HL-60/S4 treated with phorbol 12-myristate 13-acetate at 8.2 ng/mL for 4 days and 3 days (cell line): ENCODE results near the gene FBXO22.
"Not testable (repeated sequence)": the region's sequence is repeated elsewhere in the genome, so short reads cannot be mapped to it uniquely, and the experiment has no call there.

Experiments
- in situ Hi-C: fragments of 300-500 bp; cut with MboI; formaldehyde crosslinking; loops from 2 replicates; pipeline ENCODE4 v1.15.0; 2022; ENCODE audit warnings: low sequenced_read_pairs

FBXO22 gene

DNA sequence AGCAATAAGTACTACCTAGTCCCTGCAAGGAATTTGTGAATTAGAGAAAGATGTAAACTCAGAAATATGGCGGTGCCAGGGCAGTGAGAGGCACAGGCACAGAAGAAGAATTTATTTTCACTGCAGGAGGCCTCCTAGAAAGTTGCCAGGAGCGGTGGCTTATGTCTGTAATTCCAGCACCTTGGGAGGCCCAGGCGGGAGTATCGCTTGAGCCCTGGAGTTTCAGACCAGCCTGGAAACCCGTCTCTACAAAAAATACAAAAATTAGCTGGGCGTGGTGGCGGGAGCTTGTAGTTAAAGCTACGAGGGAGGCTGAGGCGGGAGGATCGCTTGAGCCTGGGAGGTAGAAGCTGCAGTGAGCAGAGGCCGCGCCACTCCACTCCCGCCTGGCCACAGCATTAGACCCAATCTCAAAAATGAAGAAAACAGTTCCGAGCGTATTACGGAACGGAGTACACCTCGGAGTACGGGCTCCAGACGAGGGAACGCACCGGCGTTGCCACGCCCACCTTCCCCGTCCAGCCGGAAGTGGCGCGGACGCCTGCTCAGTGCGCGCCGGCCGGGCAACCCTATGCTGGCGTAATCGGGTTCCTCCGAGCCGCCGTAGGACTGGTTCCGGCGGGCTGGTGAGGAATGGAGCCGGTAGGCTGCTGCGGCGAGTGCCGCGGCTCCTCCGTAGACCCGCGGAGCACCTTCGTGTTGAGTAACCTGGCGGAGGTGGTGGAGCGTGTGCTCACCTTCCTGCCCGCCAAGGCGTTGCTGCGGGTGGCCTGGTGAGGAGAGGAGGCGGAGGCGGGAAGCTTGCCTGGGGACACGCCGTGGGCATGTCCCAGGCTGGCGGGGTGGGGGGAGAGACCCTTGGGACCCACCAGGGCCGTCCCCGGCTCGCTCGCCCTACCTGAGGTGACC, at the start of gene FBXO22:
FBXO22 (plus strand) TSS at position 548 of the 909 bp plus-strand sequence; CDS start at position 634, 86 bp downstream.
- in situ Hi-C loops = no loop called here

DNA sequence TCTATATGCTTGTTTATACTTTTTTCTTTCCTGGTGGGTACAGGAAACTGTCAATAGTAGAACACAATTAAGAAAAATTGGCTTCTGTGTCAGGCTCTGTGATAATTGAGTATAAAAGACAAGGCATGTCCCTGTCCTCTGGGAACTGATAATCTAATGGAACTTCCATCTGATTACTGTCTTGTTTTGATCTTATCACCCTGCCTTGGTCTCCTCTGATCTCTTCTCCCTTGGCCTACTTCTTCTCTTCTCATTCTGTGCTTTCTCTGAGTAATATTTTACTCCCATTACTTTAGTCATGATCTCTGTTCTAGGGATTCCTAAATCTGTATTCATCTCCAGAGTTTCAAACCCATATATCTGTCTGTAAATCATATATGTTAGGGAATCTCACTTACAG, 45.8 kb upstream of the FBXO22 start:
- in situ Hi-C loops = no loop called here

- in situ Hi-C loops = no loop called here
Observed at GRCh38 chr15:75861750-75862402, 41.8 kb upstream of the FBXO22 start.

GRCh38 chr15:75862796-75863195, 40.9 kb upstream of the FBXO22 start:
- in situ Hi-C loops = no loop called here

GRCh38 chr15:75864213-75865059, 39.2 kb upstream of the FBXO22 start:
- in situ Hi-C loops = no loop called here

GRCh38 chr15:75866045-75866444, 37.6 kb upstream of the FBXO22 start:
- in situ Hi-C loops = not testable (repeated sequence)

DNA sequence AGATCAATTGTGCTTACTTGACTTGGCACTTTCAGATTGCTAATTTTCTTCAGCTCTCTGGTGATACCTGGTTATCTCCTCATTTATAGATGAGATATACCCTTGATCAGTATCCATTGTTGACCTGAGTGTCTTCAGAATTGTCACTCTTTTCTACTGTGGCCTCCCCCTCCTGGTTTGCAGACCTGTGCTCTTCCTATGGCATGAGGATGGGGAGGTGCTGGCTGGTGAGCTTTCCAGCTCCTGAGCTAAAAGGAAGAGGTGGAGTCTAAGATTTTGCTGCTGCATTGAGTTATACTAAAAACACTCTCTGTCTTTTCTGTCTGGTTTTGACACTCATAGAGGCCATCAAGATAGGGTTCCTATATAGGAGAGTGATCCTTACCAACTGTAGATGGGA, 36.8 kb upstream of the FBXO22 start:
- in situ Hi-C loops = no loop called here

DNA sequence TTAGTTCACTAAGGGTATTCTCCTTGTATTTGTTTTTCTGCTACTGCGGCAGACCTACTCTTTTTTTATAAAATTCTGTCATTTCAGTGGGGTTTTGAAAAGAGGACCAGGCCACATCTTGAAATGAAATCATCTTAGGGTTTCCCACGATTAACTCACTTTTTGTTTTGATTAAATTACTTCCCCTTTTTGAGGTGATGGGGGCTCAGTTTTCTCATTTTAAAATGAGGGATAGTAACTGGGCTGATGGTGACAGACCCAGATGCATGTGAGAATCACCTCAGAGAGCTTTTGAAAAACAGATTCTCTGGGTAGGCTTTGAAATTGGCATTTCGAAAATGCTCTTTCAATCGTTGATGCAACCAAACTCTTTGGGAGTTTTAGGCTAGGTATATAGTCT, 36.2 kb upstream of the FBXO22 start:
- in situ Hi-C loops = no loop called here

DNA sequence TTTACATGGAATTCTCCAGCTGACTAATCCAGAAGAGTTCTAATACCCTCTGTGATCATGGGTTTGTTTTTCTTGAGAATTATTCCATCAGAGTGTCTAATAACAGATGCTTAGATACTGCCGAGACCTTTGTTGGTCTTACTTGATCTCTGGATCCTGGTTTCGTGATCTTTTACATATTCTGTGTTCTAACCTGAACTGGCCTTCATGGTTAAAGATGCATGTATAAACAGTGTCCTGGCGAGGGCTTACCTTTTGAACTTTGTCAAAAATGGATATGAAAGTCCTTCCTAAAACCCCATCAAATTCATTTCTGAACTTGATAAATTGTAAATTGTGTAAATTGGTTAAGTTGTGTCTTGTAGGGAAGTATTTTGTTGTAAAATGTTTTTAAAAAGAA, 35.7 kb upstream of the FBXO22 start:
- in situ Hi-C loops = no loop called here

GRCh38 chr15:75869446-75869845, 34.2 kb upstream of the FBXO22 start:
- in situ Hi-C loops = no loop called here

DNA sequence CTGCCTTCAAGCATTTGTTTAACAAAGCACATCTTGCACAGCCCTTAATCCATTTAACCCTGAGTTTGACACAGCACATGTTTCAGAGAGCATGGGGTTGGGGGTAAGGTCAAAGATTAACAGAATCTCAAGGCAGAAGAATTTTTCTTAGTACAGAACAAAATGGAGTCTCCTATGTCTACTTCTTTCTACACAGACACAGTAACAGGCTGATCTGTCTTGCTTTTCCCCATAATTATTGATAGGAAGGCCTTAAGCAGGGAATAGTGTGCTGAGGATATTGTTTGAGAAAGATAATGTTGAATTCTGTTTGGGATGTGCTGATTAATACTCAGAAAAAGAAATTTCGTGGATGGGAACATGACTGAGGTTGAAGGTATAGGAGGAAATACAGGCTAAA, 32.1 kb upstream of the FBXO22 start:
- in situ Hi-C loops = not testable (repeated sequence)

GRCh38 chr15:75872403-75872990, 31.2 kb upstream of the FBXO22 start:
- in situ Hi-C loops = no loop called here

GRCh38 chr15:75884041-75884440, 19.6 kb upstream of the FBXO22 start:
- in situ Hi-C loops = no loop called here

GRCh38 chr15:75887178-75887577, 16.5 kb upstream of the FBXO22 start:
- in situ Hi-C loops = no loop called here

DNA sequence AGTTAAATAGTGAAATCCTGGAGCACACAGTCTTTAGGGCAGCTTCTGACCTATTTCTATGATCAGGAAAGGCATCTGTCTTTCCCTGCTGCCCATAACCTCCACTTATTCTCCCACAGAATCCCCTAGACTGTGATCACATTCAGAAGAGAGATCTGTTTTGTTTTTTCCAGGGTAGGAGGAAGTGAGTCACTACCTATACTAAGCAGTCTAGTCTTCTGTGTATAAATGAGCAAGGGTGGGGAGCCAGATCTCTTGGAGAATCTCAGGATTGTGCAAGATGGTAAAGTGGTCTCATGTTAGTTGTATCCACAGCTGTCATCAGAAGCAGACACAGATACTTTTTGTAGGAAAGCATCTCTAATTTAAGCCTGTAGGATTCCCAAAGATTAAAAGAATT, 11.8 kb upstream of the FBXO22 start:
- in situ Hi-C loops = no loop called here

DNA sequence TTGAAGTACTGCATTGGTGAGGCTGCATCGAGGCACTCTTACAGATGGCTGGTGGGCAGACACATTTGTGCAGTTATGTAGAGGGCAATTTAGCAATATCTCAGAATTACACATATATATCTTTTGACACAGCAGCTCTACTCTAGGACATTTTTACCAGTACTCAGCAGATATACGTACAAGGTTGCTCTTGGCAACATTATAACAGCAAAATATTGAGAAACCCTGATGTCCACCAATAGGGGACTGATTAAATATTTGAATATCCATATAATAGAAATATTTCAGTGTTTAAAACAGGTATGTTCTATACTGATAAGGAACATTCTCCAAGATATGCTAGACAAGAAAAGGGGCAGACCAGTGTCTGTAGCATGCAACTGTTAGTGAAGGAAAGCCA, 7.9 kb upstream of the FBXO22 start:
- in situ Hi-C loops = no loop called here

GRCh38 chr15:75900577-75900976, 3.1 kb upstream of the FBXO22 start:
- in situ Hi-C loops = no loop called here

GRCh38 chr15:75902129-75902557, 1.5 kb upstream of the FBXO22 start:
- in situ Hi-C loops = no loop called here

- in situ Hi-C loops = no loop called here
Observed at GRCh38 chr15:75905231-75905630, 1.6 kb downstream of the FBXO22 start.

GRCh38 chr15:75910355-75910754, 6.7 kb downstream of the FBXO22 start:
- in situ Hi-C loops = not testable (repeated sequence)

DNA sequence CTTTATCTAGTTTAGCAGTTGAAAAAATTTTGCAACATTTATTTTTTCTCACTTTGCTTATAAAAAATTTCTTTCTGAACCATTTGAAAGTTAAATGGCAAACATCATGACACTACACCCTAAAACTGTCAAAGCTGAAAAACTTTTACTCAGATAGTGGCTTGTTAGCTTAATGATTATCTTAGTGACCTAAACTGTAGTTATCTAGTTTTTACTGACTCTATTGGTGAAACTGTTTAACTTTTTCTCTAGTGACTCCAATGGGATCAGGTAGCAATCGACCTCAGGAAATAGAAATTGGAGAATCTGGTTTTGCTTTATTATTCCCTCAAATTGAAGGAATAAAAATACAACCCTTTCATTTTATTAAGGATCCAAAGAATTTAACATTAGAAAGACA, 13.3 kb downstream of the FBXO22 start:
- in situ Hi-C loops = no loop called here
